Measurements from ENCODE around the gene NDE1.

NDE1 gene

GRCh38 chr16:15765116-15765515 is 115.1 kb downstream of the NDE1 start:
- DNase-seq (ENCODE audit: low read depth): no peak
- no peak overlapping the region for H3K4me3 ChIP-seq (replicated peaks; ENCODE audit: low read depth, low read length)
- TF ChIP-seq CTCF (IDR thresholded peaks at IDR 0.05; ENCODE audit: low read length, missing control alignments): no peak

DNA sequence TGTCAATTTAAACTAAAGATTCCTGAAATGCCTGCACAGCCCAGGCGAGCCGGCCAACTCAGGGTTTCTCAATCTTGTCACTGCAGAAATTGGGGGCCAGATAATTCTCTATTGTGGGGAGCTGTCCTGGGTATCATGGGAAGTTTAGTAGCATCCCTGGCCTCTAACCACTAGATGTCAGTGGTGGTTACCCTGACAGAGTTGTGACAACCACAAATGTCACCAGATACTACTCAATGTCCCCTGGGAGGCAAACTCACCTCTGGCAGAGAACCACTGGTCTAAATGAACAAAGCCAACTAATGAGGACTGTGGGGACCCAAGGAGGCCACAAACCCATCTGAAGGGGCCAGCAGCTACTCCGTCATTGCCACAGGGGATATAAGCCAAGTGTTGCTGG is 115.8 kb downstream of the NDE1 start:
- peak; percentile 85 for TF ChIP-seq CTCF (IDR thresholded peaks at IDR 0.05; ENCODE audit: low read length, missing control alignments)
- H3K4me3 ChIP-seq (replicated peaks; ENCODE audit: low read depth, low read length): no peak overlapping the region
- peak; percentile 48 for DNase-seq (ENCODE audit: low read depth)

- no peak for DNase-seq (ENCODE audit: low read depth)
- no peak for TF ChIP-seq CTCF (IDR thresholded peaks at IDR 0.05; ENCODE audit: low read length, missing control alignments)
- no peak overlapping the region for H3K4me3 ChIP-seq (replicated peaks; ENCODE audit: low read depth, low read length)
Observed at GRCh38 chr16:15766918-15767317, 116.9 kb downstream of the NDE1 start.

GRCh38 chr16:15768201-15768600 is 118.2 kb downstream of the NDE1 start:
- DNase-seq (ENCODE audit: low read depth): no peak
- TF ChIP-seq CTCF (IDR thresholded peaks at IDR 0.05; ENCODE audit: low read length, missing control alignments): no peak
- H3K4me3 ChIP-seq (replicated peaks; ENCODE audit: low read depth, low read length): no peak overlapping the region

DNA sequence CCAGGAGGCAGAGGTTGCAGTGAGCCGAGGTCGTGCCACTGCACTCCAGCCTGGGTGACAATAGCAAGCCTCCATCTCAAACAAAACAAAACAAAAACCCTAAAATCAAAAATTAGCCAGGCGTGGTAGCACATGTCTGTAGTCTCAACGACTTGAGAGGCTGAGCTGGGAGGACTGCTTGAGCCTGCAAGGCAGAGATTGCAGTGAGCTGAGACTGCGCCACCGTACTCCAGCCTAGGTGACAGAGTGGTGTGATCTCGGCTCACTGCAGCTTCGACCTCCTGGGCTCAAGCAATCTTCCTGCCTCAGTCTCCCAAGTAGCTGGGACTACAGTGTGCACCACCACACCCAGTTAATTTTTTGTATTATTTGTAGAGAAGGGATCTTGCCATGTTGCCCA is 119.2 kb downstream of the NDE1 start:
- no peak overlapping the region for H3K4me3 ChIP-seq (replicated peaks; ENCODE audit: low read depth, low read length)
- TF ChIP-seq CTCF (IDR thresholded peaks at IDR 0.05; ENCODE audit: low read length, missing control alignments): no peak
- DNase-seq (ENCODE audit: low read depth): no peak

GRCh38 chr16:15770107-15770506 is 120.1 kb downstream of the NDE1 start:
- H3K4me3 ChIP-seq (replicated peaks; ENCODE audit: low read depth, low read length): peak overlapping the region; percentile 6
- DNase-seq (ENCODE audit: low read depth): peak; percentile 90
- TF ChIP-seq CTCF (IDR thresholded peaks at IDR 0.05; ENCODE audit: low read length, missing control alignments): no peak

DNA sequence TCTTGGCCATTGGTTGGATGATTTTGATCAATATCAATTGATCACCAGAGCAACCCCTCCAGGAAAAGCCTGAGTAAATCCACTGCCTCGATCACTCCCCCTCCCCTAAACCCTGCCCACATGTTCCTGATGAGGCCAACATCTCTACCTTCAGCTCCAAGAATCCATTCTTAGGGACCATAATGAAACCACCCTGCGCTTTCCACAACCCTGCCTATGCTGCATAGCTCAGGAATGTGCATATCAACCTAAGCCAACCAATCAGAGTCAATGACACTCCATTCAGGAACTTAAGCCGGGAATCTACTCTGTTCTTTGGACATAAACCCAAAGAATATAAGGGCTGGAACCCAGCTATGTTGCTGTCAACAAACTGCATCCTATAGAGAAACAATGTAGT is 120.5 kb downstream of the NDE1 start:
- DNase-seq (ENCODE audit: low read depth): peak; percentile 90
- no peak for TF ChIP-seq CTCF (IDR thresholded peaks at IDR 0.05; ENCODE audit: low read length, missing control alignments)
- peak overlapping the region; percentile 6 for H3K4me3 ChIP-seq (replicated peaks; ENCODE audit: low read depth, low read length)

All from fibroblast of pulmonary artery (primary cell).